Thyroid gland (tissue), 4 donors: ENCODE data around the gene SPOCK1.

ENCODE experiments used
- POLR2A ChIP-seq, 2 donors: fragments of 450-650 bp; IDR thresholded peaks; one replicate each; pipeline ENCODE4 v1.6.1; 2017; ENCODE audit warnings: antibody characterized with exemption in 2 of 2, mild to moderate bottlenecking in 2 of 2, moderate library complexity in 1 of 2
- TF ChIP-seq, protein P1 (sequence below), 6 experiments: fragments of 200-600 bp in 3 of 6; fragments of 450-650 bp in 3 of 6; sonication (generic) in 3 of 6; IDR thresholded peaks; one replicate each; pipeline ENCODE4 v1.5.1; 2016 to 2019; ENCODE audit warnings: antibody characterized with exemption in 6 of 6, mild to moderate bottlenecking in 2 of 6, inconsistent platforms in 1 of 6, moderate library complexity in 1 of 6

DNA sequence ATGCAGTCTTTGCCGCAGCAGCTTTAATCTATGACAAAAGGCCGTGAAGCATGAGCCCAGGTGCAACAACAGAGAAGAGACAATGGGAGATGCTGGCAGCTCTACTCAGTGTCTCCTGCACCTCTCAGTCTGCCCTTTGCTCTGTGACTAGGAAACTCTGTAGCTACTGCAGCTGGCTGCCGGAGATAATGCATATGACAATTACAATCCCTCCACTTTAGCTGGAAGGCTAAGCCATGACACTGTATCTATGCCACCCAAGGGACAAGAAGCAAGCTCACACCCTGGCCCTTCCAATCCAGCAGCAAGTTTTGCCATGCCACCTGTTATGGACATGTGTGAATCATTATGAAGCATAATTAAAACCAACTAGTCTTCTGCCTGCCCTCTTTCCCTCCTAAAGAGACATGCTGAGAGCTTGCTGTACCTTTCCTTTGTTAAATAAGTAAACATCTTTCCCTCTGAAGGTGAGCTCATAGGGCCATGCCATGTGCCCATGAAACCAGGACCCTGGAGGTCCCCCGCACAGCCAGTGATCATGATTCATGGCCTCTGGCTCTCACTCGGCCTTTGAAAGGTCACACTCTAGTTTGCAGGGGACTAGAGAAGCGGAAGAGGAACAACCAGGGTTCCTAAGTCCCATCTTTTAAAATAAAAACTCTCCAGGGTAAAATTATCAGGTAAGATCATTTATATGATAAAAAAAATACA is 219.4 kb downstream of the SPOCK1 start:
- TF ChIP-seq, protein P1, sequence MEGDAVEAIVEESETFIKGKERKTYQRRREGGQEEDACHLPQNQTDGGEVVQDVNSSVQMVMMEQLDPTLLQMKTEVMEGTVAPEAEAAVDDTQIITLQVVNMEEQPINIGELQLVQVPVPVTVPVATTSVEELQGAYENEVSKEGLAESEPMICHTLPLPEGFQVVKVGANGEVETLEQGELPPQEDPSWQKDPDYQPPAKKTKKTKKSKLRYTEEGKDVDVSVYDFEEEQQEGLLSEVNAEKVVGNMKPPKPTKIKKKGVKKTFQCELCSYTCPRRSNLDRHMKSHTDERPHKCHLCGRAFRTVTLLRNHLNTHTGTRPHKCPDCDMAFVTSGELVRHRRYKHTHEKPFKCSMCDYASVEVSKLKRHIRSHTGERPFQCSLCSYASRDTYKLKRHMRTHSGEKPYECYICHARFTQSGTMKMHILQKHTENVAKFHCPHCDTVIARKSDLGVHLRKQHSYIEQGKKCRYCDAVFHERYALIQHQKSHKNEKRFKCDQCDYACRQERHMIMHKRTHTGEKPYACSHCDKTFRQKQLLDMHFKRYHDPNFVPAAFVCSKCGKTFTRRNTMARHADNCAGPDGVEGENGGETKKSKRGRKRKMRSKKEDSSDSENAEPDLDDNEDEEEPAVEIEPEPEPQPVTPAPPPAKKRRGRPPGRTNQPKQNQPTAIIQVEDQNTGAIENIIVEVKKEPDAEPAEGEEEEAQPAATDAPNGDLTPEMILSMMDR (IDR thresholded peaks at IDR 0.05): no peak
- TF ChIP-seq POLR2A (IDR thresholded peaks at IDR 0.05): no peak
